HUDEP-2 (cell line): ENCODE measurements around the gene GOLT1A.

ENCODE experiments used
- DNase-seq, 76 experiments: peaks; one replicate each; lab custom pipeline; 2025; ENCODE audit not compliant: unreplicated experiment in 76 of 76; lab: John Stamatoyannopoulos, UW

Gene GOLT1A

GRCh38 chr1:204166219-204166618 lies 47.6 kb downstream of the GOLT1A start, which contains the start of gene REN:
Gene REN (minus strand): TSS chr1:204166337. CDS start chr1:204166293, 44 bp downstream.
- no peak for DNase-seq

- peak in 60 of 76 experiments; percentile 2 to 69 (median 40) for DNase-seq
These were observed 51.2 kb downstream of the GOLT1A start for GRCh38 chr1:204162494-204163074.

GRCh38 chr1:204161609-204162493 lies 51.9 kb downstream of the GOLT1A start:
- no peak for DNase-seq

GRCh38 chr1:204157962-204158361 lies 55.8 kb downstream of the GOLT1A start:
- no peak for DNase-seq

GRCh38 chr1:204155881-204156280 lies 57.9 kb downstream of the GOLT1A start:
- DNase-seq = no peak

GRCh38 chr1:204154568-204155255 lies 59.1 kb downstream of the GOLT1A start:
- no peak for DNase-seq

GRCh38 chr1:204153667-204154066 lies 60.1 kb downstream of the GOLT1A start:
- DNase-seq = no peak

GRCh38 chr1:204152310-204153044 lies 61.3 kb downstream of the GOLT1A start:
- DNase-seq = no peak

GRCh38 chr1:204151552-204152309 lies 62.1 kb downstream of the GOLT1A start, which contains the start of gene ETNK2:
Gene ETNK2 (minus strand): TSS chr1:204152044. CDS start chr1:204151852, 192 bp downstream.
- DNase-seq = no peak

GRCh38 chr1:204150702-204151551 lies 62.9 kb downstream of the GOLT1A start:
- DNase-seq = no peak

- DNase-seq = no peak
These were observed 63.9 kb downstream of the GOLT1A start for GRCh38 chr1:204149635-204150565.

GRCh38 chr1:204149107-204149506 lies 64.7 kb downstream of the GOLT1A start:
- no peak for DNase-seq
